Measurements from ENCODE around the gene SNX5. TPM values are rescaled to one million over a fixed set of nuclear protein-coding genes. Genes with fewer than 3 reads are reported as not detected.

SNX5 gene
- total and polyA plus RNA-seq, 2 of the 8 experiments (the other 6 are each of a cell fraction or from before 2014, with no cell fraction given), result 155 to 194 TPM

DNA sequence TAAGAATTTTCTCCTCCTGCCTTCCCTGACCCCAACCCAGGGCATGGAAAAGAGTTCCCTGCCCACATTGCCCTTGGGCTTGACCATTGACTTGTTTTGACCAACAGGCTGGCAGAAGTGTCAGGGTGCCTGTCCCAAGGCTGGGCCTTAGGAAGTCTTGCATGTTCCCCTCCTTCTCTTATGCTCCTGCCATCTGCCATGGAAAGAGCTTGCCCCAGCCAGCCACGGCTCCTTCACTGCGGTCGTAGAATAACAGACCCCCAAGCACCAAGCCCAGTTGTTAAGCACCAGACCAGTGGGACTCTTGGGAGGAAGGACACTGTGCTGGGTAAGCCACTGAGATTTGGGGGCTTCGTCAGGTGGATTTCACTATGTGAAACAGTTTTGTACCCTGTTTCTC lies 53.6 kb downstream of the SNX5 start:
- H2AK5ac ChIP-seq (ENCODE audit: low read depth, low read length), result no peak overlapping the region
- no peaks in the 10 kb centered on the region for H3K23me2 ChIP-seq (ENCODE audit: low read depth, low read length)
- H2BK20ac ChIP-seq (ENCODE audit: low read length), result no peak overlapping the region
- no peaks in the 10 kb centered on the region for H3K36me3 ChIP-seq (ENCODE audit: control insufficient read depth in 2 of 4, insufficient read depth in 4 of 4, low read length in 3 of 4)
- H2BK15ac ChIP-seq (ENCODE audit: low read length), result no peak overlapping the region
- H3K27ac ChIP-seq (ENCODE audit: low read depth, low read length), result no peak overlapping the region
- no peaks in the 10 kb centered on the region for H3K4me1 ChIP-seq (replicated peaks in 1 of 4; ENCODE audit: control insufficient read depth in 3 of 4, insufficient read depth in 4 of 4, low read length in 3 of 4)
- H2BK120ac ChIP-seq (replicated peaks; ENCODE audit: low read depth, low read length), result no peak overlapping the region
- no peaks in the 10 kb centered on the region for H4K20me1 ChIP-seq (replicated peaks in 1 of 2; ENCODE audit: control insufficient read depth in 1 of 2, insufficient read depth in 2 of 2, low read length in 2 of 2)
- ChIA-PET CTCF (ENCODE audit: partially characterized antibody) (interaction anchor here (3.7 kb wide), 1 partner anchor 16 kb away, joined by 12 read pairs; no protein-coding TSS in a partner anchor), POLR2A (ENCODE audit: partially characterized antibody) (interaction anchor here (1.6 kb wide), 1 partner anchor 25 kb away, joined by 5 read pairs; no protein-coding TSS in a partner anchor)
- no peak overlapping the region for H3K4me2 ChIP-seq (ENCODE audit: insufficient read depth in 1 of 2, low read depth in 2 of 2, low read length in 2 of 2)
- no peak overlapping the region for H2BK5ac ChIP-seq (ENCODE audit: low read depth, low read length)
- H4K5ac ChIP-seq (ENCODE audit: insufficient read length, low read depth, low read length), result no peak overlapping the region
- no peak overlapping the region for H2BK12ac ChIP-seq (ENCODE audit: low read depth, low read length)
- no peak overlapping the region for H3K9ac ChIP-seq (replicated peaks in 1 of 4; ENCODE audit: extremely low read depth in 1 of 4, low read depth in 3 of 4, low read length in 3 of 4)
- no peaks in the 10 kb centered on the region for H3K79me2 ChIP-seq (ENCODE audit: control insufficient read depth in 1 of 2, insufficient read depth in 2 of 2, low read length in 2 of 2)
- H3K4ac ChIP-seq (replicated peaks; ENCODE audit: insufficient read length, low read depth, low read length), result no peak overlapping the region
- H2AFZ ChIP-seq (ENCODE audit: low read length), result no peak overlapping the region
- H4K8ac ChIP-seq (ENCODE audit: extremely low read depth, insufficient read depth, low read length), result no peak overlapping the region
- no peak overlapping the region for H3K18ac ChIP-seq (ENCODE audit: extremely low read depth, low read length)
- WGBS, 2 experiments (ENCODE audit: extremely low coverage in 1 of 2, insufficient coverage in 1 of 2, insufficient read length in 1 of 2, insufficient replicate concordance in 2 of 2, low coverage in 1 of 2, low lambda C conversion rate in 2 of 2, missing lambda C conversion rate in 1 of 2), result 65% methylated on average over 4 of the region's 4 CpGs; no CpG with 5 or more reads in 1 of the 2 experiments
- no peak overlapping the region for H3K23ac ChIP-seq (ENCODE audit: insufficient read length)
- H3K9me3 ChIP-seq (ENCODE audit: insufficient read depth in 2 of 2, low read depth in 1 of 2, low read length in 1 of 2), result no peaks in the 10 kb centered on the region
- H3K79me1 ChIP-seq (ENCODE audit: low read depth, low read length), result no peaks in the 10 kb centered on the region
- no peak overlapping the region for H3K4me3 ChIP-seq (ENCODE audit: extremely low read depth in 1 of 4, insufficient read depth in 2 of 4, low read depth in 3 of 4, low read length in 4 of 4)
- H3K14ac ChIP-seq (ENCODE audit: insufficient read length), result no peak overlapping the region
- DNase-seq (ENCODE audit: low read depth in 1 of 2, low spot score in 2 of 2) (no peak), FAIRE-seq (no peak)
- H3K56ac ChIP-seq (replicated peaks; ENCODE audit: insufficient read length, low read depth, low read length), result no peak overlapping the region
- H3K27me3 ChIP-seq (replicated peaks in 1 of 4; ENCODE audit: control insufficient read depth in 3 of 4, extremely low read depth in 1 of 4, insufficient read depth in 3 of 4, low read length in 3 of 4), result no peaks in the 10 kb centered on the region
- H4K91ac ChIP-seq (replicated peaks; ENCODE audit: insufficient read length, low read length), result no peak overlapping the region
- no peak for TF ChIP-seq RXRA (IDR thresholded peaks at IDR 0.05; ENCODE audit: insufficient read depth, low read depth, low read length)
